IPS-15b (cell line): Measurements from ENCODE around the gene LPAR2.
"Not testable (repeated sequence)": the region's sequence is repeated elsewhere in the genome, so short reads cannot be mapped to it uniquely, and the experiment has no call there.

Experiments
- H3K27me3 ChIP-seq: one replicate; pipeline ENCODE4 v1.6.1; 2013; ENCODE audit warnings: low read length; ENCODE audit not compliant: control insufficient read depth, insufficient read depth
- H3K36me3 ChIP-seq: one replicate; pipeline ENCODE4 v1.6.1; 2013; ENCODE audit warnings: low read length; ENCODE audit not compliant: control insufficient read depth, insufficient read depth
- H3K4me1 ChIP-seq: one replicate; pipeline ENCODE4 v1.6.1; 2013; ENCODE audit warnings: mild to moderate bottlenecking, low read length; ENCODE audit not compliant: control insufficient read depth, insufficient read depth
- H3K4me3 ChIP-seq: one replicate; pipeline ENCODE4 v1.5.1; 2013; ENCODE audit warnings: low read depth, low read length
- H3K9ac ChIP-seq: one replicate; pipeline ENCODE4 v1.6.1; 2013; ENCODE audit warnings: low read depth, mild to moderate bottlenecking, low read length
- H3K9me3 ChIP-seq: one replicate; pipeline ENCODE4 v1.6.1; 2013; ENCODE audit warnings: mild to moderate bottlenecking, low read length; ENCODE audit not compliant: control insufficient read depth, insufficient read depth

LPAR2 gene

GRCh38 chr19:19624032-19624570 is 3.9 kb downstream of the LPAR2 start:
- H3K9me3 ChIP-seq, result no peaks in the 10 kb centered on the region
- peaks cover 15% of the 10 kb centered on the region for H3K36me3 ChIP-seq
- peaks cover 3% of the 10 kb centered on the region for H3K27me3 ChIP-seq
- H3K9ac ChIP-seq, result no peak overlapping the region
- no peak overlapping the region for H3K4me3 ChIP-seq
- peaks cover 4% of the 10 kb centered on the region for H3K4me1 ChIP-seq

- H3K4me1 ChIP-seq, result peaks cover 4% of the 10 kb centered on the region
- H3K36me3 ChIP-seq, result peaks cover 15% of the 10 kb centered on the region
- no peak overlapping the region for H3K9ac ChIP-seq
- no peak overlapping the region for H3K4me3 ChIP-seq
- peaks cover 3% of the 10 kb centered on the region for H3K27me3 ChIP-seq
- H3K9me3 ChIP-seq, result no peaks in the 10 kb centered on the region
These were observed 4.6 kb downstream of the LPAR2 start for GRCh38 chr19:19623383-19623782.

GRCh38 chr19:19619849-19620210 is 8.2 kb downstream of the LPAR2 start:
- H3K4me3 ChIP-seq, result no peak overlapping the region
- H3K9me3 ChIP-seq, result no peaks in the 10 kb centered on the region
- peaks cover 11% of the 10 kb centered on the region for H3K36me3 ChIP-seq
- no peak overlapping the region for H3K9ac ChIP-seq
- H3K4me1 ChIP-seq, result peaks cover 2% of the 10 kb centered on the region
- peaks cover 13% of the 10 kb centered on the region for H3K27me3 ChIP-seq

- H3K4me1 ChIP-seq, result peaks cover 2% of the 10 kb centered on the region
- H3K36me3 ChIP-seq, result peaks cover 8% of the 10 kb centered on the region
- no peak overlapping the region for H3K9ac ChIP-seq
- peaks cover 13% of the 10 kb centered on the region for H3K27me3 ChIP-seq
- no peaks in the 10 kb centered on the region for H3K9me3 ChIP-seq
- peak overlapping the region; percentile 69 for H3K4me3 ChIP-seq
These were observed 8.7 kb downstream of the LPAR2 start for GRCh38 chr19:19619181-19619848.

GRCh38 chr19:19618219-19619051 is 9.6 kb downstream of the LPAR2 start, which contains the start of gene PBX4:
TSS of gene PBX4 (minus strand) at chr19:19618687. CDS start at chr19:19618629, 58 bp downstream.
- Histone ChIP-seq H3K9me3 (no peaks in the 10 kb centered on the region), H3K27me3 (peaks cover 13% of the 10 kb centered on the region), H3K4me1 (peaks cover 2% of the 10 kb centered on the region), H3K4me3 (peak within 1 kb of the TSS; percentile 69), H3K36me3 (peaks cover 3% of the 10 kb centered on the region), H3K9ac (peak within 1 kb of the TSS; percentile 54)

GRCh38 chr19:19615086-19615485 is 12.9 kb downstream of the LPAR2 start:
- no peaks in the 10 kb centered on the region for H3K36me3 ChIP-seq
- no peak overlapping the region for H3K9ac ChIP-seq
- peaks cover 13% of the 10 kb centered on the region for H3K27me3 ChIP-seq
- H3K4me1 ChIP-seq, result peaks cover 2% of the 10 kb centered on the region
- H3K4me3 ChIP-seq, result no peak overlapping the region
- no peaks in the 10 kb centered on the region for H3K9me3 ChIP-seq

GRCh38 chr19:19613506-19613905 is 14.5 kb downstream of the LPAR2 start:
- Histone ChIP-seq H3K9me3 (no peaks in the 10 kb centered on the region), H3K9ac (no peak overlapping the region), H3K36me3 (no peaks in the 10 kb centered on the region)

GRCh38 chr19:19610376-19611202 is 17.4 kb downstream of the LPAR2 start:
- H3K36me3 ChIP-seq, result peaks cover 2% of the 10 kb centered on the region
- no peaks in the 10 kb centered on the region for H3K9me3 ChIP-seq
- H3K27me3 ChIP-seq, result no peaks in the 10 kb centered on the region
- no peaks in the 10 kb centered on the region for H3K4me1 ChIP-seq
- no peak overlapping the region for H3K4me3 ChIP-seq
- no peak overlapping the region for H3K9ac ChIP-seq

More at GRCh38 chr19:19613506-19613905, 14.5 kb downstream of the LPAR2 start:
- peaks cover 10% of the 10 kb centered on the region for H3K27me3 ChIP-seq
- no peak overlapping the region for H3K4me3 ChIP-seq
- no peaks in the 10 kb centered on the region for H3K4me1 ChIP-seq

- not testable (repeated sequence) for H3K36me3 ChIP-seq, H3K9me3 ChIP-seq, H3K27me3 ChIP-seq, H3K9ac ChIP-seq, H3K4me3 ChIP-seq, H3K4me1 ChIP-seq
These were observed 21.3 kb downstream of the LPAR2 start for GRCh38 chr19:19606686-19607085.

- Histone ChIP-seq H3K36me3 (peaks cover 2% of the 10 kb centered on the region), H3K4me3 (no peak overlapping the region), H3K27me3 (no peaks in the 10 kb centered on the region), H3K4me1 (no peaks in the 10 kb centered on the region), H3K9ac (no peak overlapping the region), H3K9me3 (no peaks in the 10 kb centered on the region)
These were observed 22.0 kb downstream of the LPAR2 start for GRCh38 chr19:19606021-19606420.

GRCh38 chr19:19602713-19603324 is 25.2 kb downstream of the LPAR2 start:
- peaks cover under 1% of the 10 kb centered on the region for H3K36me3 ChIP-seq
- no peaks in the 10 kb centered on the region for H3K27me3 ChIP-seq
- H3K4me1 ChIP-seq, result no peaks in the 10 kb centered on the region
- no peak overlapping the region for H3K4me3 ChIP-seq
- no peaks in the 10 kb centered on the region for H3K9me3 ChIP-seq
- H3K9ac ChIP-seq, result no peak overlapping the region
